ENCODE measurements around the gene DLGAP4.

Gene DLGAP4

GRCh38 chr20:36346256-36346655, 40.1 kb downstream of the DLGAP4 start:
- H3K36me3 ChIP-seq (ENCODE audit: low read length): no peaks in the 10 kb centered on the region
- TF ChIP-seq EZH2phosphoT487 (conservative IDR thresholded peaks at IDR 0.05; ENCODE audit: low read length) (no peak), CTCF (IDR thresholded peaks at IDR 0.05; ENCODE audit: insufficient read depth, low read length, poor library complexity, severe bottlenecking) (no peak)
- H3K4me3 ChIP-seq (ENCODE audit: insufficient read depth, low read length, poor library complexity, severe bottlenecking): no peak overlapping the region
- no peaks in the 10 kb centered on the region for H3K9me2 ChIP-seq (replicated peaks; ENCODE audit: insufficient read depth, low read length)
- no peak overlapping the region for H2AFZ ChIP-seq (ENCODE audit: low read depth, low read length, severe bottlenecking)
- H3K27me3 ChIP-seq (ENCODE audit: low read length): no peaks in the 10 kb centered on the region
- no peak overlapping the region for H3K4me2 ChIP-seq (ENCODE audit: low read depth, low read length, poor library complexity, severe bottlenecking)
- H3K9me3 ChIP-seq (ENCODE audit: insufficient read depth, low read length): no peaks in the 10 kb centered on the region
- no peaks in the 10 kb centered on the region for H3F3A ChIP-seq (ENCODE audit: insufficient read depth)
- no peaks in the 10 kb centered on the region for H3K79me2 ChIP-seq (ENCODE audit: insufficient read depth, low read length)
- H4K20me1 ChIP-seq (ENCODE audit: low read depth, low read length): no peaks in the 10 kb centered on the region
- H3K27ac ChIP-seq (ENCODE audit: low read depth, low read length): no peak overlapping the region
- H3K9ac ChIP-seq (ENCODE audit: low read length): no peak overlapping the region

GRCh38 chr20:36349384-36350170, 43.4 kb downstream of the DLGAP4 start:
- H3K9me3 ChIP-seq (ENCODE audit: insufficient read depth, low read length): no peaks in the 10 kb centered on the region

GRCh38 chr20:36350439-36350838, 44.3 kb downstream of the DLGAP4 start:
- H3K27me3 ChIP-seq (ENCODE audit: low read length): no peaks in the 10 kb centered on the region
- H3K79me2 ChIP-seq (ENCODE audit: insufficient read depth, low read length): no peaks in the 10 kb centered on the region
- H2AFZ ChIP-seq (ENCODE audit: low read depth, low read length, severe bottlenecking): no peak overlapping the region
- no peaks in the 10 kb centered on the region for H3K9me2 ChIP-seq (replicated peaks; ENCODE audit: insufficient read depth, low read length)
- no peaks in the 10 kb centered on the region for H3K9me3 ChIP-seq (ENCODE audit: insufficient read depth, low read length)
- no peaks in the 10 kb centered on the region for H3F3A ChIP-seq (ENCODE audit: insufficient read depth)
- no peaks in the 10 kb centered on the region for H4K20me1 ChIP-seq (ENCODE audit: low read depth, low read length)
- no peaks in the 10 kb centered on the region for H3K36me3 ChIP-seq (ENCODE audit: low read length)
- no peak overlapping the region for H3K27ac ChIP-seq (ENCODE audit: low read depth, low read length)
- no peak overlapping the region for H3K4me2 ChIP-seq (ENCODE audit: low read depth, low read length, poor library complexity, severe bottlenecking)
- H3K9ac ChIP-seq (ENCODE audit: low read length): no peak overlapping the region
- TF ChIP-seq CTCF (IDR thresholded peaks at IDR 0.05; ENCODE audit: insufficient read depth, low read length, poor library complexity, severe bottlenecking) (no peak), EZH2phosphoT487 (conservative IDR thresholded peaks at IDR 0.05; ENCODE audit: low read length) (no peak)
- no peak overlapping the region for H3K4me3 ChIP-seq (ENCODE audit: insufficient read depth, low read length, poor library complexity, severe bottlenecking)

More at GRCh38 chr20:36349384-36350170, 43.4 kb downstream of the DLGAP4 start:
- Histone ChIP-seq H3K4me2 (ENCODE audit: low read depth, low read length, poor library complexity, severe bottlenecking) (no peak overlapping the region), H3K27me3 (ENCODE audit: low read length) (no peaks in the 10 kb centered on the region), H3K9ac (ENCODE audit: low read length) (no peak overlapping the region), H3K4me3 (ENCODE audit: insufficient read depth, low read length, poor library complexity, severe bottlenecking) (no peak overlapping the region), H3F3A (ENCODE audit: insufficient read depth) (no peaks in the 10 kb centered on the region), H3K79me2 (ENCODE audit: insufficient read depth, low read length) (no peaks in the 10 kb centered on the region), H2AFZ (ENCODE audit: low read depth, low read length, severe bottlenecking) (no peak overlapping the region), H3K27ac (ENCODE audit: low read depth, low read length) (no peak overlapping the region), H3K36me3 (ENCODE audit: low read length) (no peaks in the 10 kb centered on the region), H4K20me1 (ENCODE audit: low read depth, low read length) (no peaks in the 10 kb centered on the region), H3K9me2 (replicated peaks; ENCODE audit: insufficient read depth, low read length) (no peaks in the 10 kb centered on the region)
- TF ChIP-seq CTCF (IDR thresholded peaks at IDR 0.05; ENCODE audit: insufficient read depth, low read length, poor library complexity, severe bottlenecking) (no peak), EZH2phosphoT487 (conservative IDR thresholded peaks at IDR 0.05; ENCODE audit: low read length) (no peak)
